Fibroblast of the conjunctiva (primary cell): ENCODE measurements around the gene CNOT4.
"Not testable (repeated sequence)": the region's sequence is repeated elsewhere in the genome, so short reads cannot be mapped to it uniquely, and the experiment has no call there.

Source experiments
- DNase-seq: peaks from one replicate; pipeline ENCODE4 v3.0.0-alpha.2; 2010; ENCODE audit warnings: low read depth

The CNOT4 gene

GRCh38 chr7:135512135-135512887, 2.4 kb upstream of the CNOT4 start:
- no peak for DNase-seq

DNA sequence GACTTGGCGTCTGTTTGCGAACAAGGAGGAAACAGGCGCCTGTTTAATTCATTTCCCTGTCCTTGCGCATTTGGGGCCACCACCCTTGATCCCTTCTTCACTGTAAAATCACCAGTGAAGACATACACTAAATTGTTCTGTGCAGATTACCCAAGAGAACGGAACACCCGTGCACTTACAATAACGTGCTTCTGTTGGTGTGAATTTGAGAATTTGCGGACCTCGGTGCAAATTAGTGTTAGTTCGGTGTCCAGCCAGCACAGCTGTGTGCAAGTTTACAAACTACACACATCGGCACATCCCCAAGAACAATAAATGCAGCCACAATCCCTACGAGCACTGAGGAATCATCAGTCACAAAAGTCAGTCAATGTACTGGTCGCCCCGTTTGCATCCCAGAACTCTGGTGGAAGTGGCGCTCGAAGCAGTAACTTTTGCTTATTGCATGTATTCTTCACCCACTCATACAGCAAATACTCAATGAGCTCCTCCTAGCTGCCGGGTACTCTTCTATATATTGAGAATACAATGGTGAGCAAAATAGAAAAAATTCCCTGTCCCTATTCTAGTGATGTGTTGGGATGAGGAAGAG, 786 bp upstream of the CNOT4 start:
- no peak for DNase-seq

DNA sequence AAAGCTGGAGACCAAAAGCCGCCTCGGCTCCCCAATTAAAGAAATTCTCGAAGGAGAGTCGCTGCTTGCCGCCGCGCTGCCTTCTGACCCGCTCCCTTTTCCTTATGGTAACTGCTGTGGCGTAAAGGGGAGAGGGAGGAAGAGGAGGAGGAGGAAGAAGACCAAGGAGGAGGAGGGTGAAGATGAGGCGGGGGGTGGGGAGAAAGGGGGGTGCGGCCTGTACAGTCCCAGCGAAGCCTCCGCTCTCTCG, 388 bp downstream of the CNOT4 start:
- DNase-seq: peak; percentile 48

DNA sequence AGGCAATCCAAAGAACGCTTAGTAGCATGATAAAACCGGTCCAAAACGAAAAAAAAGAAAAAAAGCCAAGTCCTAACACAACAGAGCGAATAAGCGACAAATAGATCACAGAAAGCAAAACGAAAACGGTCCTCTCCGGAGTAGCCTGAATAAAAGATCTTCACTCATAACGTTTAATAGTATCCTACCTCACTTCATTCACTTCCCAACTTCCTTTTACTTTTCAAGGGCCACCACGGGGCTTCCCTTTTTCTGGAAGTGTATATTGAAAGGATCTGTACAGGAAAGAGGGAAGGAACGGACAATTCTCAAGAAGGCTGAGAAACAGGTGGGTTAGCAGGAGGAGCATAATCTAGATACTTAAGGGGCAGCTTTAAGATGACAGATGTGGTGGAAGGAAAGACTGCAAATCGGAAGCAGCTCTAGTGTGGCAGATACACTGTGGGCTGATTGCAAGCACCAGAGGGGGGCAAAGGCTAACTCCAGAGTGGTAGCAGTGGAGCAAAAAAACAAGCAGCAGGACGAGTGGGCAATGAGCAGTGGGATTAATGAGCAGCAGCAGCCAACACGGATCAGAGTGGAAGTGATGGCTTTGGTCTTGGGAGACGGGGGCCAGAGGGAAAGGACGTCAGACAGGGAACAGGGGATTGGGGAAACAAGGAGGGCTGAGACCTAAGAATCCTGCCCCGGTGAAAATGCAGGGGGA, 866 bp downstream of the CNOT4 start:
- no peak for DNase-seq

- no peak for DNase-seq
These were observed 8.5 kb downstream of the CNOT4 start for GRCh38 chr7:135501402-135501801.

- DNase-seq: no peak
These were observed 10.1 kb downstream of the CNOT4 start for GRCh38 chr7:135499818-135500217.

GRCh38 chr7:135497161-135497560, 12.7 kb downstream of the CNOT4 start:
- DNase-seq: not testable (repeated sequence)

DNA sequence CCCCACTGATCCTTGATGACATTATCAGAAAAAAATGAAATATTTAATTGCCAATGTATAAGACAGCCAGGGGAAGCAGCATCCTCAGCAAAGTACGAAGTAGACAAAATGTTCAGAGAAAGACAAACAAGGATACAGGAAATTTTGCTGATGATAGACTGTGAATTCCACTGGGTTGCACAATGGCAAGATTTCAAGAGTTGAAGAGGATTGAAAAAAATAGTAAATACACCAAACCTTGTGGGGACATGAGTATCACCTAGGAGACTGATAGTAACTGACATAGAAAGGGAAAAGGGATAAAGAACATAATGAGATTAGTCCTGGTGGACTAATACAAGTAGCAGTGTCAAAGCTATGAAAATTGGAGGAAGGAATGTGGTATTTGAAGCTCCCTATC, 16.5 kb downstream of the CNOT4 start:
- no peak for DNase-seq

GRCh38 chr7:135492151-135492550, 17.8 kb downstream of the CNOT4 start:
- DNase-seq: no peak

- DNase-seq: no peak
These were observed 19.1 kb downstream of the CNOT4 start for GRCh38 chr7:135490783-135491182.

DNA sequence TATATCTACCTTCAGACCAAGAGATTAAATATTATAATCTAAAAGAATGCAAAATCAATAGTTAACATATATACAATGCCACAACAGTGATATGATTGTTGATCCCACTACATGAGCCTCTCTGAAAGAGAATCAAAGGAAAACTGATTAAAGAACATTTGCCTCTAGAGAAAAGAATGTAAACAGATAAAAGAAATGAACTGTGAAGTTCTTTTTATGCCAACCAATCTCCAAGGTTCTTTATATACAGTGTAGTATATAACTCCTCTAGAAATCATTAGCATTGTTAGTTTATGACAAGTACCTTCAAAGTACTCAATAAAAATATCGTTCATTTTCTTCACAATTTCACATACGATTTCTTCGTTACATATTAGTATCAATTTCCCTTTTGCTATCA, 20.1 kb downstream of the CNOT4 start:
- DNase-seq: no peak

GRCh38 chr7:135486261-135486920, 23.5 kb downstream of the CNOT4 start:
- no peak for DNase-seq

- no peak for DNase-seq
These were observed 28.3 kb downstream of the CNOT4 start for GRCh38 chr7:135481598-135481979.

GRCh38 chr7:135480966-135481597, 28.8 kb downstream of the CNOT4 start:
- no peak for DNase-seq

DNA sequence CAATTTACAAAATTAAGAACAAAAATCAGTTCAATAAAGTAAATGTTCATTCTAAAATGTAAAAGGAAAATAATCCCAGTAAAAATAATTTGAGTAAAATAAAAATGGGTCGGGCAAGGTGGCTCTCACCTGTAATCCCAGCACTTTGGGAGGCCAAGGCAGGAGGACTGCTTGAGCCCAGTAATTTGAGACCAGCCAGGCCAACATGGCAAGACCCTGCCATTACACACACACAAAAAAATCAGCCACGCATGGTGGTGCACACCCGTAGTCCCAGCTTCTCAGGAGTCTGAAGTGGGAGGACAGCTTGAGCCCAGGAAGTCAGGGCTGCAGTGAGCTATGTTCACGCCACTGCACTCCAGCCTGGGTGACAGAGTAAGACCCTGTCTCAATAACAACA, 34.4 kb downstream of the CNOT4 start:
- no peak for DNase-seq

- not testable (repeated sequence) for DNase-seq
These were observed 40.2 kb downstream of the CNOT4 start for GRCh38 chr7:135469705-135470104.

DNA sequence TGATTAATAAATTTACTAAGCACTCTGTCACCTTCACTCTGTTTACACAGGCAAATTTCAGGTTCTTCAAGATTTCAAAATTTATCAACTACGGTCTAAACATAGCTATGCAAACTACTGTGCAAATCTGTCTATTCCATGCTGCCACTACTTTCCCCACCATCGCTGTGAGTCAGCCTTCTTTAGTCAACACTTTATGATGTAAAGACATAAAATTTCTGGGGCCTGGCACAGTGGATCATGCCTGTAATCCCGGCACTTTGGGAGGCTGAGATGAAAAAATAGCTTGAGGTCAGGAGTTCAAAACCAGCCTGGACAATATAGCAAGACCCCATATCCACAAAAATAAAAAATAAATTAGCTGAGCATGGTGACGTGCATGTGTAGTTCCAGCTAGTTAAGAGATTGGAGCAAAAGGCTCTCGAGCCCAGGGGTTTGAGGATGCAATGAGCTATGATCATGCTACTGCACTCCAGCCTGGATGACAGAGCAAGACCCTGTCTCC, 42.6 kb downstream of the CNOT4 start:
- no peak for DNase-seq

DNA sequence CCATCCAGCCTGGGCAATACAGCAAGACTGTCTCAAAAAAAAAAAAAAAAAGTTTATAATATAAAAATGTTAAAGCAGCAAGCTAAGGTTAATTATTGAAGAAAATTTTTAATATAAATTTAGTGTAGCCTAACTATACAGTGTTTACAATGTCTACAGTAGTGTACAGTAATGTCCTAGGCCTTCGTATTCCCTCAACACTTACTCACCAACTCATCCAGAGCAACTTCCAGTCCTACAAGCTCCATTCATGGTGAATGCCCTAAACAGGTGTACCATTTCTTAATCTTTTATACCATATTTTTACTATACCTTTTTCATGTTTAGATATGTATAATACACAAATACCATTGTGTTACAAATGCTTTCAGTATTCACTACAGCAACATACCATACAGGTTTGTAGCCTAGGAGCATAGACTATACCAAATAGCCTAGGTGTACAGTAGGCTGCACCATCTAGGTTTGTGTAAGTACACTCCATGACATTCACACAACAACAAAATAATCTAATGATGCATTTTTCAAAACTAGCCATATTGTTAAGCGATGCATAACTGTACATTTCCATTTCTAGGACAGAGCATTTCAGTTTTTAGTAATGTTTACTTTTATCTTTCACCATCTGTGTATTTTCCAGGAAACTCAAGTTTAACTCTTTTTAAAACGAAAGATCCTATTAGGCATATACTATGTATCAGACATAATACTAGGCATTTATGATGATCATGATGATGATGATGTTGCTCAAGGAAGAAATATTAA, 43.3 kb downstream of the CNOT4 start:
- no peak for DNase-seq

- DNase-seq: no peak
These were observed 46.0 kb downstream of the CNOT4 start for GRCh38 chr7:135463908-135464307.

GRCh38 chr7:135459951-135460567, 49.8 kb downstream of the CNOT4 start:
- DNase-seq: no peak

GRCh38 chr7:135459076-135459475, 50.8 kb downstream of the CNOT4 start:
- no peak for DNase-seq
